HEK293T (cell line): Measurements from ENCODE around the gene SLC6A4.

Experiments used
- ARNT ChIP-seq: fragments of 450-650 bp; IDR thresholded peaks from 2 replicates; pipeline ENCODE4 v1.6.1; 2017; ENCODE audit warnings: mild to moderate bottlenecking
- BHLHE40 ChIP-seq: fragments of 450-650 bp; IDR thresholded peaks from 2 replicates; pipeline ENCODE4 v1.6.1; 2016; ENCODE audit warnings: mild to moderate bottlenecking, moderate library complexity, borderline replicate concordance
- CTBP1 ChIP-seq: fragments of 450-650 bp; IDR thresholded peaks from 2 replicates; pipeline ENCODE4 v1.6.1; 2016; ENCODE audit warnings: borderline replicate concordance
- ELF4 ChIP-seq: fragments of 450-650 bp; IDR thresholded peaks from 2 replicates; pipeline ENCODE4 v1.6.1; 2017; ENCODE audit warnings: antibody characterized with exemption
- FOXA1 ChIP-seq: fragments of 450-650 bp; IDR thresholded peaks from 2 replicates; pipeline ENCODE4 v1.6.1; 2016; ENCODE audit warnings: mild to moderate bottlenecking
- FOXK2 ChIP-seq: fragments of 450-650 bp; IDR thresholded peaks from 2 replicates; pipeline ENCODE4 v1.6.1; 2016; ENCODE audit warnings: mild to moderate bottlenecking
- FOXM1 ChIP-seq: fragments of 450-650 bp; IDR thresholded peaks from 2 replicates; pipeline ENCODE4 v1.6.1; 2017; ENCODE audit warnings: mild to moderate bottlenecking, borderline replicate concordance
- L3MBTL2 ChIP-seq: fragments of 450-650 bp; conservative IDR thresholded peaks from 2 replicates; pipeline ENCODE4 v1.6.1; 2016; ENCODE audit warnings: mild to moderate bottlenecking
- NFRKB ChIP-seq: fragments of 450-650 bp; IDR thresholded peaks from 2 replicates; pipeline ENCODE4 v1.6.1; 2016; ENCODE audit warnings: mild to moderate bottlenecking, moderate library complexity
- SP1 ChIP-seq: fragments of 450-650 bp; IDR thresholded peaks from 2 replicates; pipeline ENCODE4 v1.6.1; 2017
- SUZ12 ChIP-seq: fragments of 450-650 bp; IDR thresholded peaks from 2 replicates; pipeline ENCODE4 v1.6.1; 2016; ENCODE audit warnings: mild to moderate bottlenecking

DNA sequence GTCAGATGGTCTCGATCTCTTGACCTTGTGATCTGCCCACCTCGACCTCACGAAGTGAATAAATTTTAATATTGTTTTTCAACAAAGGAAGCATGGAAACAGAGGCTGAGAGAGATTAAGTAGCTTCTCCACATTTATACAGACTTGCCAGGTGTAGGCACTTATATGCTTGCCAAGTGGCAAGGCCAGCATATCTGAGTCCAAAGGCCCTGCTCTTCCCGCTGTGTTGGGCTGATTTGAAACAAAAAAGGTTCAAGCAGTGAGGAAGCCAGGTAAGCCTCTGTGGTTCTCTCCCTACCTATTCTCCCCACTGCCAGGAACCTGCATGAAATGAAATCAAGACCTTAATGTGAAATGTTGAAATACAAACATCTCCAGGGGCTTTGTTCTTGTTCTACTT lies 7.5 kb upstream of the SLC6A4 start:
- TF ChIP-seq BHLHE40, result no peak
- TF ChIP-seq FOXM1, result no peak
- no peak for TF ChIP-seq ARNT
- TF ChIP-seq FOXK2, result no peak
- no peak for TF ChIP-seq SUZ12
- no peak for TF ChIP-seq ELF4
- no peak for TF ChIP-seq FOXA1
- no peak for TF ChIP-seq SP1
- TF ChIP-seq L3MBTL2, result no peak
- TF ChIP-seq NFRKB, result no peak
- no peak for TF ChIP-seq CTBP1
